Kidney (tissue), 14 donors: ENCODE data around the gene CAPZB. TPM values are rescaled to one million over a fixed set of nuclear protein-coding genes. Genes with fewer than 3 reads are reported as not detected.

Experiments
- DNase-seq, 5 donors: peaks; one replicate each; pipeline ENCODE4 v3.0.0-alpha.2; 2013 to 2020
- FAIRE-seq: peaks from 2 replicates; lab custom pipeline; 2012; peaks lifted over from hg19 to GRCh38; lab: Jason Lieb, UNC
- H3K27ac ChIP-seq, 2 donors: one replicate each; pipeline ENCODE4 v1.7.0; 2013; ENCODE audit warnings: low read depth in 2 of 2, low read length in 2 of 2, inconsistent platforms in 1 of 2
- H3K27me3 ChIP-seq: one replicate; pipeline ENCODE4 v1.7.1; 2013; ENCODE audit warnings: low read length, inconsistent platforms; ENCODE audit not compliant: control insufficient read depth, insufficient read depth
- H3K36me3 ChIP-seq, 3 donors: one replicate each; pipeline versions ENCODE4 v1.7.0 to v1.7.1; 2013; ENCODE audit warnings: low read length in 3 of 3, control low read depth in 1 of 3, inconsistent platforms in 1 of 3; ENCODE audit not compliant: insufficient read depth in 3 of 3, control insufficient read depth in 2 of 3
- H3K4me1 ChIP-seq, 3 donors: one replicate each; pipeline versions ENCODE4 v1.7.0 to v1.7.1; 2013; ENCODE audit warnings: low read length in 3 of 3, inconsistent platforms in 1 of 3, low read depth in 1 of 3; ENCODE audit not compliant: control insufficient read depth in 2 of 3, insufficient read depth in 2 of 3
- H3K4me3 ChIP-seq, 3 donors: one replicate each; pipeline versions ENCODE4 v1.7.0 to v1.8.1; 2013; ENCODE audit warnings: low read length in 3 of 3, control low read depth in 1 of 3, inconsistent platforms in 1 of 3
- H3K9ac ChIP-seq, 3 donors: one replicate each; pipeline versions ENCODE4 v1.7.0 to v1.7.1; 2013; ENCODE audit warnings: low read length in 3 of 3, control low read depth in 1 of 3, inconsistent platforms in 1 of 3
- H3K9me3 ChIP-seq, 3 donors: one replicate each; pipeline versions ENCODE4 v1.7.0 to v1.7.1; 2013; ENCODE audit warnings: low read length in 3 of 3, control low read depth in 1 of 3, inconsistent platforms in 1 of 3; ENCODE audit not compliant: control insufficient read depth in 2 of 3, insufficient read depth in 1 of 3
- CTCF ChIP-seq: IDR thresholded peaks from 3 replicates; pipeline ENCODE4 v1.5.1; 2012; ENCODE audit warnings: mild to moderate bottlenecking, moderate library complexity, borderline replicate concordance; ENCODE audit not compliant: insufficient read depth; ENCODE audit errors: extremely low read depth
- intact Hi-C: fragments of 100-400 bp; cut with DNase I; formaldehyde crosslinking; loops from one replicate; pipeline ENCODE4 v1.11.1; 2022
- polyA plus RNA-seq: library from polyadenylated mRNA; stranded (reverse); fragments of 350-450 nt; fragmentation: Illumina TruSeq; extraction: RNeasy Lipid Tissue Mini Kit (QIAGEN cat#74804); gene quantifications from one replicate; pipeline ENCODE4 v1.2.3, GENCODE V29; 2014; ENCODE audit warnings: low read depth, low replicate concordance; ENCODE audit not compliant: insufficient read depth
- total RNA-seq: library from RNA; stranded (reverse); fragmentation: NEBNext Ultra II Directional; extraction: Animal tissue kit (Norgen Biotek cat#: 25700); gene quantifications from one replicate; pipeline ENCODE4 v1.2.1, GENCODE V29; 2021
- donor health status: control.
- donor health status: control.
- donor health status: control.
- donor health status: control.
- donor health status: control.
- donor health status: DM: yes; HTN: yes; CAD: no.
- donor health status: Normal renal cell carcinoma (clear cell type).

The CAPZB gene
- total and polyA plus RNA-seq, 2 donors from 2014 or later: 253 to 265 TPM

- Histone ChIP-seq H3K4me1 (peaks cover 0 to 3% (median 0%) of the 10 kb centered on the region in 3 donors), H3K27ac (no peak overlapping the region), H3K4me3 (no peak overlapping the region), H3K27me3 (no peaks in the 10 kb centered on the region), H3K9ac (no peak overlapping the region), H3K9me3 (no peaks in the 10 kb centered on the region), H3K36me3 (peaks cover 0 to 4% (median 3%) of the 10 kb centered on the region in 3 donors)
- DNase-seq: peak; percentile 60 to 74 (median 65)
- peak; percentile 11 for TF ChIP-seq CTCF
- FAIRE-seq: no peak
- intact Hi-C loops: no loop called here
Observed at GRCh38 chr1:19338323-19338762, 147.0 kb downstream of the CAPZB start.

- no peaks in the 10 kb centered on the region for H3K9me3 ChIP-seq
- no peak overlapping the region for H3K27ac ChIP-seq
- peaks cover 0 to 3% (median 0%) of the 10 kb centered on the region in 3 donors for H3K4me1 ChIP-seq
- FAIRE-seq (no peak), DNase-seq (no peak)
- TF ChIP-seq CTCF: no peak
- H3K36me3 ChIP-seq: peaks cover 0 to 3% (median 0%) of the 10 kb centered on the region in 3 donors
- intact Hi-C loops: no loop called here
- no peaks in the 10 kb centered on the region for H3K27me3 ChIP-seq
- no peak overlapping the region for H3K4me3 ChIP-seq
- H3K9ac ChIP-seq: no peak overlapping the region
Observed at GRCh38 chr1:19337289-19337688, 148.1 kb downstream of the CAPZB start.

GRCh38 chr1:19336543-19336942 lies 148.8 kb downstream of the CAPZB start:
- Histone ChIP-seq H3K27ac (no peak overlapping the region), H3K9ac (no peak overlapping the region), H3K27me3 (no peaks in the 10 kb centered on the region), H3K4me1 (peaks cover 0 to under 1% (median 0%) of the 10 kb centered on the region in 3 donors), H3K4me3 (no peak overlapping the region), H3K9me3 (no peaks in the 10 kb centered on the region), H3K36me3 (peaks cover 0 to 3% (median 0%) of the 10 kb centered on the region in 3 donors)
- no peak for TF ChIP-seq CTCF
- DNase-seq: no peak
- intact Hi-C loops: no loop called here
- FAIRE-seq: no peak
